Mesenchymal stem cell (in vitro differentiated cells and primary cell): ENCODE measurements around the gene MSH5.
"Not testable (repeated sequence)": the region's sequence is repeated elsewhere in the genome, so short reads cannot be mapped to it uniquely, and the experiment has no call there.

ENCODE experiments used
- DNase-seq: peaks from one replicate; pipeline ENCODE4 v3.0.0-alpha.2; 2013
- H2AFZ ChIP-seq: one replicate; pipeline ENCODE4 v1.6.1; 2013; ENCODE audit warnings: low read depth, mild to moderate bottlenecking, control low read depth, inconsistent platforms, low read length, moderate library complexity
- H2AK5ac ChIP-seq: 2 replicates; pipeline ENCODE4 v1.6.1; 2013; ENCODE audit warnings: low read length, moderate library complexity, mild to moderate bottlenecking, inconsistent platforms; ENCODE audit not compliant: severe bottlenecking
- H2BK120ac ChIP-seq: one replicate; pipeline ENCODE4 v1.6.1; 2013; ENCODE audit warnings: low read depth, mild to moderate bottlenecking, inconsistent platforms, low read length, moderate library complexity
- H2BK12ac ChIP-seq, 2 experiments: one replicate each; pipeline ENCODE4 v1.6.1; 2013; ENCODE audit warnings: inconsistent platforms in 2 of 2, low read length in 2 of 2, mild to moderate bottlenecking in 2 of 2, moderate library complexity in 2 of 2, control low read depth in 1 of 2
- H2BK15ac ChIP-seq: one replicate; pipeline ENCODE4 v1.6.1; 2013; ENCODE audit warnings: mild to moderate bottlenecking, low read depth, inconsistent platforms; ENCODE audit not compliant: poor library complexity, severe bottlenecking
- H2BK5ac ChIP-seq: 2 replicates; pipeline ENCODE4 v1.6.1; 2013; ENCODE audit warnings: low read depth, mild to moderate bottlenecking, low read length, control low read depth, inconsistent platforms; ENCODE audit not compliant: poor library complexity, severe bottlenecking
- H3K14ac ChIP-seq, 2 experiments: one replicate each; pipeline ENCODE4 v1.6.1; 2013; ENCODE audit warnings: inconsistent platforms in 2 of 2, low read length in 2 of 2, control low read depth in 1 of 2, mild to moderate bottlenecking in 1 of 2, moderate library complexity in 1 of 2
- H3K18ac ChIP-seq, 2 experiments: one replicate each; pipeline ENCODE4 v1.6.1; 2013; ENCODE audit warnings: inconsistent platforms in 2 of 2, low read length in 2 of 2, control low read depth in 1 of 2, low read depth in 1 of 2, mild to moderate bottlenecking in 1 of 2
- H3K23ac ChIP-seq, 2 experiments: one replicate each; pipeline ENCODE4 v1.6.1; 2013; ENCODE audit warnings: inconsistent platforms in 2 of 2, low read length in 2 of 2, mild to moderate bottlenecking in 2 of 2, moderate library complexity in 2 of 2, control low read depth in 1 of 2
- H3K27ac ChIP-seq: 2 replicates; pipeline ENCODE4 v1.5.1; 2013; ENCODE audit warnings: mild to moderate bottlenecking, moderate library complexity, low read length, control low read depth, inconsistent platforms; ENCODE audit not compliant: poor library complexity, severe bottlenecking
- H3K27me3 ChIP-seq, 2 experiments: 2 replicates each; pipeline versions ENCODE4 v1.6.1 to v1.7.0; 2013; ENCODE audit warnings: low read length in 2 of 2, mild to moderate bottlenecking in 2 of 2, moderate library complexity in 2 of 2, control low read depth in 1 of 2, inconsistent platforms in 1 of 2; ENCODE audit not compliant: control insufficient read depth in 1 of 2, insufficient read depth in 1 of 2
- H3K36me3 ChIP-seq, 2 experiments: 2 replicates each; pipeline versions ENCODE4 v1.6.1 to v1.7.0; 2013; ENCODE audit warnings: low read length in 2 of 2, control low read depth in 1 of 2, inconsistent platforms in 1 of 2, low read depth in 1 of 2, mild to moderate bottlenecking in 1 of 2; ENCODE audit not compliant: insufficient read depth in 2 of 2, control insufficient read depth in 1 of 2
- H3K4ac ChIP-seq, 2 experiments: one replicate each; pipeline ENCODE4 v1.6.1; 2013; ENCODE audit warnings: inconsistent platforms in 2 of 2, low read length in 2 of 2, mild to moderate bottlenecking in 2 of 2, moderate library complexity in 2 of 2, control low read depth in 1 of 2, low read depth in 1 of 2
- H3K4me1 ChIP-seq: 2 replicates; pipeline ENCODE4 v1.6.1; 2013; ENCODE audit warnings: low read depth, low read length, control low read depth; ENCODE audit not compliant: control insufficient read depth, insufficient read depth
- H3K4me2 ChIP-seq: 2 replicates; pipeline ENCODE4 v1.6.1; 2013; ENCODE audit warnings: low read length, mild to moderate bottlenecking, inconsistent platforms; ENCODE audit not compliant: poor library complexity, severe bottlenecking
- H3K4me3 ChIP-seq, 2 experiments: 2 replicates each; pipeline versions ENCODE4 v1.5.1 to v1.7.0; 2013; ENCODE audit warnings: low read length in 2 of 2, mild to moderate bottlenecking in 2 of 2, control low read depth in 1 of 2, low read depth in 1 of 2; ENCODE audit not compliant: insufficient read depth in 1 of 2
- H3K79me1 ChIP-seq: replicated peaks from 2 replicates; pipeline ENCODE4 v1.6.1; 2013; ENCODE audit warnings: mild to moderate bottlenecking, control low read depth, low read length, inconsistent platforms; ENCODE audit not compliant: poor library complexity, severe bottlenecking
- H3K9ac ChIP-seq: 2 replicates; pipeline ENCODE4 v1.7.0; 2013; ENCODE audit warnings: mild to moderate bottlenecking, low read length, moderate library complexity
- H3K9me3 ChIP-seq: 2 replicates; pipeline ENCODE4 v1.7.0; 2013; ENCODE audit warnings: mild to moderate bottlenecking, low read length; ENCODE audit not compliant: control insufficient read depth
- H4K8ac ChIP-seq: one replicate; pipeline ENCODE4 v1.6.1; 2013; ENCODE audit warnings: inconsistent platforms, mild to moderate bottlenecking, low read length, moderate library complexity
- H4K91ac ChIP-seq: one replicate; pipeline ENCODE4 v1.6.1; 2013; ENCODE audit warnings: mild to moderate bottlenecking, low read length, inconsistent platforms
- WGBS: methylation state at CpG from one replicate; pipeline ENCODE4 v1.1.7; 2013; ENCODE audit warnings: mixed read lengths; 5-methylcytosine and 5-hydroxymethylcytosine counted together

The MSH5 gene

DNA sequence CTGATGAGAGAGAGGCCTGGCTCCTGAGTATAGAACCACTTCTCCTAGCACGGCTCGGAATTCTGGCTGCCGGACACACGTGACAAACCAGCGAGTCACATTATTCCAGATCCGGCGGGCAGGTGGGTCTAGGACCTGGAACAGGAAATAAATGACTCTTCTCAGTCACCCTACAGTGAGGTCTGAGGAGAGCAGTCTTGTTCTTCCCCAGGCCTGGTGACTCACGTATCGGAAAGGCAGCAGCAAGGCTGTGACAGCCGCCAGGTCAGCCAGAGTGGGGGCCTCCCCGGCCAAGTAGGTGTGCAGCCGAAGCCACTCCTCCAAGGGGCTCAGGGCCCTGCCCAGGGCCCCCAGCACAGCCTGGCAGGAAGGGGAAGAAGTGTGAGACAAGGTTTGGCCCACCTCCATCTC lies 53.0 kb downstream of the MSH5 start:
- H4K91ac ChIP-seq: no peak overlapping the region
- H2BK12ac ChIP-seq: peak overlapping the region in 1 of 2 experiments; percentile 10
- H3K4me3 ChIP-seq: peak overlapping the region in 1 of 2 experiments; percentile 7
- H3K9ac ChIP-seq: no peak overlapping the region
- H3K4ac ChIP-seq: peak overlapping the region in 1 of 2 experiments; percentile 35
- H3K23ac ChIP-seq: peak overlapping the region in 1 of 2 experiments; percentile 48
- peak overlapping the region in 1 of 2 experiments; percentile 82 for H3K18ac ChIP-seq
- H3K27ac ChIP-seq: peak overlapping the region; percentile 68
- H3K4me2 ChIP-seq: peak overlapping the region; percentile 32
- no peak overlapping the region for H2BK15ac ChIP-seq
- H4K8ac ChIP-seq: peak overlapping the region; percentile 3
- peaks cover 12% of the 10 kb centered on the region for H3K79me1 ChIP-seq
- WGBS: 51% methylated on average over 12 of the region's 12 CpGs
- H3K36me3 ChIP-seq: peaks cover 34 to 40% of the 10 kb centered on the region in 2 experiments
- peaks cover 15% of the 10 kb centered on the region for H3K4me1 ChIP-seq
- no peak overlapping the region for H2AFZ ChIP-seq
- no peak overlapping the region for H3K14ac ChIP-seq
- H3K9me3 ChIP-seq: no peaks in the 10 kb centered on the region
- H2BK120ac ChIP-seq: no peak overlapping the region
- DNase-seq: peak; percentile 59
- no peak overlapping the region for H2BK5ac ChIP-seq
- no peak overlapping the region for H2AK5ac ChIP-seq
- H3K27me3 ChIP-seq: no peaks in the 10 kb centered on the region

GRCh38 chr6:31793927-31794245 lies 54.1 kb downstream of the MSH5 start:
- H3K23ac ChIP-seq, H2BK15ac ChIP-seq, H3K27me3 ChIP-seq, H2BK5ac ChIP-seq, H3K27ac ChIP-seq, H3K4me2 ChIP-seq, H3K14ac ChIP-seq, H2BK120ac ChIP-seq, H4K91ac ChIP-seq, H2BK12ac ChIP-seq, DNase-seq, H4K8ac ChIP-seq, H3K4ac ChIP-seq, H2AK5ac ChIP-seq, H3K9me3 ChIP-seq, H3K18ac ChIP-seq, H2AFZ ChIP-seq: not testable (repeated sequence)
- Histone ChIP-seq H3K79me1 (peaks cover 12% of the 10 kb centered on the region), H3K36me3 (peaks cover 31 to 40% of the 10 kb centered on the region in 2 experiments), H3K9ac (peak overlapping the region; percentile 99), H3K4me3 (peak overlapping the region in 1 of 2 experiments; percentile 98), H3K4me1 (peaks cover 15% of the 10 kb centered on the region)
- WGBS: 90% methylated on average over 6 of the region's 6 CpGs

DNA sequence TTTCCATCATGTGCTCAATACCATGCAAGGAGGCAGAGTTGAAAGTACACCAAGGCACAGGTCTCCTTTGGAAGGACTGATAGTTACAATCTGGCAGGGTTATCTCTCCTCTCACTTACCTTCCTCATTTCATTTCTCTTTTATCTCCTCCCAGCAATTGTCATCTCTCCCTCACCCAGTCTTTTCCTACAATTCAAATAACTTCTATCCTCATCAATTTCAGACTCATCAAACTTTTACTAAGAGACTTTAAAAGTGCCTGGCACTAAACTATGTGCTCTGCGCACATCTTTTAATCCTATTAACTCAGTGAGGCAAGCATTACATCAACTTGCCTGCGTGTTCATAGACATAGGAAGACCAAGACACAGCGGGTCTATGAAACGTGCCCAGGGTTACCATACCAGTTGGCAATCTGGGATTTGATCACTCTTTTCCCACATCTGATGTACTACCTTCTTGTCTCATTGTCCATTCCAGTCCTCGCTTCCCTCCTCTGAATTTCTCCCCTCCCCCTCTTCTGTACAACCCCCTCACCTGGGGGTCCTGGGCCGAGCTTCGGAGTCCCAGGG lies 54.6 kb downstream of the MSH5 start:
- H3K9ac ChIP-seq: peak overlapping the region; percentile 99
- no peaks in the 10 kb centered on the region for H3K27me3 ChIP-seq
- peak overlapping the region; percentile 94 to 97 for H3K18ac ChIP-seq
- no peak overlapping the region for H2AFZ ChIP-seq
- H3K4me1 ChIP-seq: peaks cover 15% of the 10 kb centered on the region
- H4K8ac ChIP-seq: peak overlapping the region; percentile 12
- 12% methylated on average over 7 of the region's 7 CpGs for WGBS
- peak overlapping the region; percentile 21 for H2BK5ac ChIP-seq
- peak overlapping the region; percentile 86 to 92 for H3K4ac ChIP-seq
- H4K91ac ChIP-seq: peak overlapping the region; percentile 86
- H3K4me2 ChIP-seq: peak overlapping the region; percentile 93
- peaks cover 26 to 38% of the 10 kb centered on the region in 2 experiments for H3K36me3 ChIP-seq
- peak overlapping the region; percentile 38 for H3K27ac ChIP-seq
- peak overlapping the region; percentile 62 for H2BK15ac ChIP-seq
- no peaks in the 10 kb centered on the region for H3K9me3 ChIP-seq
- peak overlapping the region; percentile 23 for H2AK5ac ChIP-seq
- peak overlapping the region; percentile 74 to 98 for H3K4me3 ChIP-seq
- peak overlapping the region; percentile 41 to 86 for H2BK12ac ChIP-seq
- DNase-seq: peak; percentile 55
- H3K14ac ChIP-seq: peak overlapping the region in 1 of 2 experiments; percentile 68
- peak overlapping the region; percentile 73 for H2BK120ac ChIP-seq
- H3K23ac ChIP-seq: no peak overlapping the region
- H3K79me1 ChIP-seq: peaks cover 13% of the 10 kb centered on the region

GRCh38 chr6:31794866-31795615 lies 55.2 kb downstream of the MSH5 start:
- H3K18ac ChIP-seq: peak overlapping the region; percentile 94 to 97
- H4K8ac ChIP-seq: peak overlapping the region; percentile 99
- H2AK5ac ChIP-seq: peak overlapping the region; percentile 70
- H4K91ac ChIP-seq: peak overlapping the region; percentile 86
- no peaks in the 10 kb centered on the region for H3K9me3 ChIP-seq
- peak overlapping the region; percentile 79 to 95 for H3K23ac ChIP-seq
- H2AFZ ChIP-seq: peak overlapping the region; percentile 55
- peaks cover 14% of the 10 kb centered on the region for H3K79me1 ChIP-seq
- WGBS: 0% methylated on average over 30 of the region's 44 CpGs
- peak overlapping the region; percentile 85 for H3K27ac ChIP-seq
- peaks cover 15% of the 10 kb centered on the region for H3K4me1 ChIP-seq
- H3K14ac ChIP-seq: peak overlapping the region; percentile 88 to 93
- H3K27me3 ChIP-seq: no peaks in the 10 kb centered on the region
- peak overlapping the region; percentile 62 for H2BK15ac ChIP-seq
- peak overlapping the region; percentile 21 for H2BK5ac ChIP-seq
- H2BK12ac ChIP-seq: peak overlapping the region in 1 of 2 experiments; percentile 41
- H3K4ac ChIP-seq: peak overlapping the region; percentile 86 to 92
- peak overlapping the region; percentile 93 for H2BK120ac ChIP-seq
- H3K9ac ChIP-seq: peak overlapping the region; percentile 99
- H3K36me3 ChIP-seq: peaks cover 24 to 33% of the 10 kb centered on the region in 2 experiments
- H3K4me2 ChIP-seq: peak overlapping the region; percentile 93
- peak overlapping the region; percentile 74 to 98 for H3K4me3 ChIP-seq
- peak; percentile 62 for DNase-seq
